K562 (cell line): ENCODE data around the gene NMB. TPM values are rescaled to one million over a fixed set of nuclear protein-coding genes. Genes with fewer than 3 reads are reported as not detected.

Experiments
- BMI1 ChIP-seq: fragments of 150-350 bp; IDR thresholded peaks from 2 replicates; pipeline ENCODE4 v1.6.1; 2014; ENCODE audit warnings: low read length
- C11orf30 ChIP-seq: fragments of 450-650 bp; IDR thresholded peaks from 2 replicates; pipeline ENCODE4 v1.6.1; 2016; ENCODE audit warnings: low read depth, mild to moderate bottlenecking
- DIDO1 ChIP-seq: fragments of 450-650 bp; IDR thresholded peaks from 2 replicates; pipeline ENCODE4 v1.6.1; 2016; ENCODE audit warnings: low read depth, missing biosample characterization, missing genetic modification characterization
- ELF1 ChIP-seq: fragments of 200-800 bp; sonication (Bioruptor generic); IDR thresholded peaks from 2 replicates; pipeline ENCODE4 v1.6.1; 2016; ENCODE audit warnings: missing genetic modification characterization, missing compliant biosample characterization
- ETV5 ChIP-seq: sonication (generic); formaldehyde crosslinking; IDR thresholded peaks from 2 replicates; pipeline ENCODE4 v1.4.0; 2020; ENCODE audit warnings: low read depth, mild to moderate bottlenecking, missing genetic modification reagents
- EWSR1 ChIP-seq: fragments of 450-650 bp; IDR thresholded peaks from 2 replicates; pipeline ENCODE4 v1.6.1; 2018; ENCODE audit warnings: borderline replicate concordance, mild to moderate bottlenecking, low read depth, moderate library complexity; ENCODE audit not compliant: partially characterized antibody
- FOXK1 ChIP-seq: sonication (generic); formaldehyde crosslinking; IDR thresholded peaks from 2 replicates; pipeline ENCODE4 v1.8.0; 2022; ENCODE audit warnings: missing genetic modification reagents, mild to moderate bottlenecking, borderline replicate concordance
- FOXP4 ChIP-seq: sonication (generic); formaldehyde crosslinking; IDR thresholded peaks from 2 replicates; pipeline ENCODE4 v1.8.0; 2022; ENCODE audit warnings: mild to moderate bottlenecking, missing genetic modification reagents, borderline replicate concordance
- RBM25 ChIP-seq: fragments of 200-400 bp; formaldehyde crosslinking; IDR thresholded peaks from 2 replicates; pipeline ENCODE4 v1.6.1; 2018; ENCODE audit warnings: low read length, low read depth, moderate library complexity; ENCODE audit not compliant: severe bottlenecking
- RFX7 ChIP-seq: fragments of 250-450 bp; sonication (Bioruptor Pico); IDR thresholded peaks from 2 replicates; pipeline ENCODE4 v1.5.1; 2021; ENCODE audit warnings: mild to moderate bottlenecking
- SIN3A ChIP-seq, 2 experiments: fragments of 150-350 bp in 1 of 2; IDR thresholded peaks; 2 replicates each; pipeline ENCODE4 v1.6.1; 2011 to 2016; ENCODE audit warnings: borderline replicate concordance in 2 of 2, low read depth in 2 of 2, low read length in 2 of 2, mild to moderate bottlenecking in 2 of 2, moderate library complexity in 2 of 2; ENCODE audit not compliant: control insufficient read depth in 1 of 2
- TEAD1 ChIP-seq, 2 experiments: fragments of 450-650 bp in 1 of 2; sonication (generic) in 1 of 2; formaldehyde crosslinking; IDR thresholded peaks; 2 replicates each; pipeline versions ENCODE4 v1.4.0 to v1.8.0; 2020 to 2022; ENCODE audit warnings: mild to moderate bottlenecking in 2 of 2, missing genetic modification reagents in 1 of 2
- TEAD4 ChIP-seq, 2 experiments: sonication (generic) in 1 of 2; formaldehyde crosslinking in 1 of 2; IDR thresholded peaks; 2 replicates each; pipeline versions ENCODE4 v1.6.1 to v1.8.0; 2012 to 2022; ENCODE audit warnings: borderline replicate concordance in 1 of 2, inconsistent platforms in 1 of 2, low read length in 1 of 2, mild to moderate bottlenecking in 1 of 2, missing genetic modification reagents in 1 of 2
- ZBTB9 ChIP-seq: fragments of 450-650 bp; formaldehyde crosslinking; IDR thresholded peaks from 2 replicates; pipeline ENCODE4 v1.4.0; 2020; ENCODE audit warnings: mild to moderate bottlenecking, moderate library complexity
- ZNF766 ChIP-seq: fragments of 200-800 bp; sonication (Bioruptor generic); conservative IDR thresholded peaks from 2 replicates; pipeline ENCODE4 v1.6.1; 2016; ENCODE audit warnings: missing genetic modification characterization, missing compliant biosample characterization
- polyA plus RNA-seq, 8 experiments: library from polyadenylated mRNA; depleted of rRNA in 4 of 8; stranded (reverse) in 5 of 8; unstranded in 3 of 8; fragments of >200 nt; fragmentation: Nextera tagmentation in 2 of 8; fragmentation: Illumina TruSeq in 1 of 8; extraction: Ambion mirVana in 2 of 8; extraction: Trizol in 1 of 8; gene quantifications; 2 replicates each; pipeline versions ENCODE4 v1.2.1 to v1.2.3, GENCODE V29; 2011 to 2014; ENCODE audit warnings: inconsistent platforms in 1 of 8, missing spikeins in 1 of 8
- total RNA-seq, 7 experiments: library from RNA; depleted of rRNA in 6 of 7; stranded (reverse); fragments of >200 nt in 6 of 7; fragmentation: Illumina TruSeq in 2 of 7; extraction: Trizol in 2 of 7; gene quantifications; 2 replicates each; pipeline versions ENCODE4 v1.2.1 to v1.2.3, GENCODE V29; 2011 to 2021; ENCODE audit warnings: low replicate concordance in 1 of 7
- TF ChIP-seq, protein P1 (sequence below), 2 experiments: fragments of 200-800 bp in 1 of 2; sonication (Bioruptor generic) in 1 of 2; sonication (generic) in 1 of 2; formaldehyde crosslinking in 1 of 2; IDR thresholded peaks in 1 of 2; conservative IDR thresholded peaks in 1 of 2; 2 replicates each; pipeline versions ENCODE4 v1.5.0 to v1.6.1; 2016 to 2020; ENCODE audit warnings: missing compliant biosample characterization in 1 of 2, missing genetic modification characterization in 1 of 2, missing genetic modification reagents in 1 of 2
- TF ChIP-seq, protein P2 (sequence below): sonication (generic); formaldehyde crosslinking; IDR thresholded peaks from 2 replicates; pipeline ENCODE4 v1.4.0; 2020; ENCODE audit warnings: mild to moderate bottlenecking, missing genetic modification reagents

The NMB gene
- total and polyA plus RNA-seq, 9 of the 15 experiments (the other 6 are each of a cell fraction or from before 2014, with no cell fraction given): 0.06 to 0.16 (median 0.09) TPM; not detected in 5

DNA sequence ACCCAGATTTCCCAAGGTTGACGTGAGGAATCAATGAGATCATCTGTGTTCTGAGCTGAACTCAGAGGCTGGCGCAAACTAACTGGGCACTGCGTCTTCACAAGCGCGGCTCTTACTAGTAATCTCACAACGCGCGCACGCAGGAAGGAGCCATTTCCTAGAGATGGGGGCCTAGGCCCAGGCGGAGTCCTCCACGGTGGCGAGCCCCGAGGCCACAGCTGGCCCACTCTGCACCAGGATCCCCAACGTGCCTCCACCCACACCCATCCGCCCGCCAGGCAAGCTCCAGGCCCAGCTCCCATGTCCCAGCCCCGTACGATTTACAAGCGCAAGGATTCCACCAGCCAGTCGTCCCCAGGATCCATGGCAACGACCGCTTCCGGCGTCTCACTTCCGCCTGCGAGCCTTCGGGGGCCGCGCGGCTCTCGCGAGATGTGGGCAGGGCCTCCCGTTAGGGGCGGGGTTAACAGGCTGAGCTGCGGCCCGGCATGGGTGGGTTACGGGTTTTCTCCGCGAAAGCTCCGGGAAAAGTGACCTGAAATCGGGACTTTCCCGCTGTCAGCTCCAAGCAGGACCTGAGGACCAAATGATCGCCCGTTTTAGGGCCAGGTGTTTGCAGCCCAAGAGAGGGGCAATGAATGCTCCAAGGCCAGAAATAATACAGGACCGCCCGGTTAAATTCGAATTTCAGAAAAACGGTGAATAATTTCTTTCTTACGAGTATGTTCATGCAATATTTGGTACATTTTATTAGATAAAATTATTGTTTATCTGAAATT, 3.9 kb downstream of the NMB start, which contains the start of gene WDR73 (continued):
- 0 out of 2 replicates have a peak, but pooled peaks have one; percentile 28 for TF ChIP-seq ZBTB9 (CRISPR knock-in tag)
- TF ChIP-seq SIN3A (IDR thresholded peaks at IDR 0.05; ENCODE audit: borderline replicate concordance in 2 of 2, control insufficient read depth in 1 of 2, low read depth in 2 of 2, low read length in 2 of 2): peak; percentile 93 to 94
- no peak for TF ChIP-seq RFX7 (CRISPR knock-in tag)
- peak; percentile 49; the same call in 1 of the 2 replicates for TF ChIP-seq DIDO1 (tag)
- peak; percentile 62 for TF ChIP-seq ETV5 (CRISPR knock-in tag)
- 0 out of 2 replicates have a peak, but pooled peaks have one; percentile 82 for TF ChIP-seq FOXK1 (CRISPR knock-in tag)
- TF ChIP-seq, protein P1, sequence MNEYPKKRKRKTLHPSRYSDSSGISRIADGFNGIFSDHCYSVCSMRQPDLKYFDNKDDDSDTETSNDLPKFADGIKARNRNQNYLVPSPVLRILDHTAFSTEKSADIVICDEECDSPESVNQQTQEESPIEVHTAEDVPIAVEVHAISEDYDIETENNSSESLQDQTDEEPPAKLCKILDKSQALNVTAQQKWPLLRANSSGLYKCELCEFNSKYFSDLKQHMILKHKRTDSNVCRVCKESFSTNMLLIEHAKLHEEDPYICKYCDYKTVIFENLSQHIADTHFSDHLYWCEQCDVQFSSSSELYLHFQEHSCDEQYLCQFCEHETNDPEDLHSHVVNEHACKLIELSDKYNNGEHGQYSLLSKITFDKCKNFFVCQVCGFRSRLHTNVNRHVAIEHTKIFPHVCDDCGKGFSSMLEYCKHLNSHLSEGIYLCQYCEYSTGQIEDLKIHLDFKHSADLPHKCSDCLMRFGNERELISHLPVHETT (CRISPR knock-in tag; conservative IDR thresholded peaks at IDR 0.05 in 1 of 2, IDR thresholded peaks at IDR 0.05 in 1 of 2): peak in 1 of 2 experiments; percentile 75; a peak in 2 of 4 replicates
- TF ChIP-seq EWSR1: no peak
- peak; percentile 30; the same call in 1 of the 2 replicates for TF ChIP-seq ZNF766 (CRISPR knock-in tag)
- 0 out of 2 replicates have a peak, but pooled peaks have one; percentile 13 for TF ChIP-seq TEAD4 (IDR thresholded peaks at IDR 0.05; ENCODE audit: low read length)
- no peak for TF ChIP-seq TEAD4 (CRISPR knock-in tag; IDR thresholded peaks at IDR 0.05; ENCODE audit: borderline replicate concordance)
- TF ChIP-seq, protein P2, sequence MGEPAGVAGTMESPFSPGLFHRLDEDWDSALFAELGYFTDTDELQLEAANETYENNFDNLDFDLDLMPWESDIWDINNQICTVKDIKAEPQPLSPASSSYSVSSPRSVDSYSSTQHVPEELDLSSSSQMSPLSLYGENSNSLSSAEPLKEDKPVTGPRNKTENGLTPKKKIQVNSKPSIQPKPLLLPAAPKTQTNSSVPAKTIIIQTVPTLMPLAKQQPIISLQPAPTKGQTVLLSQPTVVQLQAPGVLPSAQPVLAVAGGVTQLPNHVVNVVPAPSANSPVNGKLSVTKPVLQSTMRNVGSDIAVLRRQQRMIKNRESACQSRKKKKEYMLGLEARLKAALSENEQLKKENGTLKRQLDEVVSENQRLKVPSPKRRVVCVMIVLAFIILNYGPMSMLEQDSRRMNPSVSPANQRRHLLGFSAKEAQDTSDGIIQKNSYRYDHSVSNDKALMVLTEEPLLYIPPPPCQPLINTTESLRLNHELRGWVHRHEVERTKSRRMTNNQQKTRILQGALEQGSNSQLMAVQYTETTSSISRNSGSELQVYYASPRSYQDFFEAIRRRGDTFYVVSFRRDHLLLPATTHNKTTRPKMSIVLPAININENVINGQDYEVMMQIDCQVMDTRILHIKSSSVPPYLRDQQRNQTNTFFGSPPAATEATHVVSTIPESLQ (CRISPR knock-in tag): no peak
- TF ChIP-seq BMI1: peak; percentile 70; the same call in 1 of the 2 replicates
- TF ChIP-seq C11orf30: peak; percentile 76
- TF ChIP-seq ELF1: peak; percentile 91
- TF ChIP-seq RBM25: peak; percentile 99
- peak in 1 of 2 experiments; percentile 89; a peak in 1 of 4 replicates for TF ChIP-seq TEAD1 (CRISPR knock-in tag; IDR thresholded peaks at IDR 0.05)
- TF ChIP-seq FOXP4 (CRISPR knock-in tag): peak; percentile 70; the same call in 1 of the 2 replicates
